Stimulated activated CD4-positive, alpha-beta T cell treated with anti-CD3 and anti-CD28 coated beads, Interleukin-4, amount 100 ng/mL, for 1 hour (primary cell): ENCODE results near the gene DCAF8L2.
"Not testable (repeated sequence)": the region's sequence is repeated elsewhere in the genome, so short reads cannot be mapped to it uniquely, and the experiment has no call there.

Experiments used
- DNase-seq: peaks from one replicate; pipeline ENCODE4 v3.0.0-alpha.2; 2020

DCAF8L2 gene

DNA sequence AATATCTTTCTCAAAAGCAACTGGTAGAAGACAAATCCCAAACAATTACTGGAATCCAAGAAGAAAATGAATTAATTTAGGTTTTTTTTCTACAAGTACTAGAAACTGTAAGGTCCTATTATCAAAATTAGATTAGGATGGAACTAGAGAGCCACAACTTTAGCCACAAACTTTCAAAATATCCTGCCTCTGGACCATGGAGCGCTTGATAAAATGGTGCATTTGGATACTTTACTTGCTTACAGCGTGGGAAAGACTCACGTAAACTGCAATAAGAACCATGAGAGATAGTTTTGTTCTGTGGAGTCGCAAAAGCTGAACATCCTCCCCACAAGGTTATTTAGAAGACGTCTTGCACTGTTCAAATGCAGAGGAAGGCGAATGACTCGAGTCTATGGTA is at the start of gene DCAF8L2:
DCAF8L2 (plus strand) TSS at position 301 of the 400 bp plus-strand sequence. CDS start 156,552 bp downstream, outside the sequence.
- no peak for DNase-seq

DNA sequence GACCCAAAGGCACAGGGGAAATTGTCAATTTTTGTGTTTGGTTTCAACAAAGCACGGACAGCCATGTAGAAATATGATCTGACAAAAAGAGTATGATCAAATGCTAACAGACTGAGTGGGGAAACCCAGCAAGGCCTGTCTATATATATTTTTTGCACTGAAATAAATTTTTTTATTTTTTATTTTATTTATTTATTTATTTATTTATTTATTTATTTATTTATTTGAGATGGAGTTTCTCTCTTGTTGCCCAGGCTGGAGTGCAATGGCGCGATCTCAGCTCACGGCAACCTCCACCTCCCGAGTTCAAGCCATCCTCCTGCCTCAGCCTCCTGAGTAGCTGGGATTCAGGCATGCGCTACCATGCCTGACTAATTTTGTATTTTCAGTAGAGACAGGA is 49.0 kb upstream of the DCAF8L2 start:
- not testable (repeated sequence) for DNase-seq

DNA sequence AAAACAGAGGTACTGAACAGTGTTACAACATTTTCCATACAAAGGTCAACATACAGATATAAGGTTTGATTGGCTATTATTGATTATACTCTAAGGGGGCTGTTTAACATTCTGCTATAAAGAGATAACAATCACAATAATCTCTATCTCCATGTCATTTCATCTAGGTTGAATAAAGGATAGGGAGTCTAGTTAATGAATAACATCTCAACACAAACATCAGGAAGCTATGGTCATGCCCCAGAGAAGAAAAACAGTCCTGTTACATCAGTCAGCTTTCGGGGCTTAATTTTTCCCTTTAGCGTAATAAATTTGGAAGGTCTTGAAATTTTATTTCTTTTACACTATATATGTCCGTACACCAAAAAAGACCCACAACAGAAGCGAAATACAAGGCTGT is 41.5 kb upstream of the DCAF8L2 start:
- DNase-seq, result no peak

DNA sequence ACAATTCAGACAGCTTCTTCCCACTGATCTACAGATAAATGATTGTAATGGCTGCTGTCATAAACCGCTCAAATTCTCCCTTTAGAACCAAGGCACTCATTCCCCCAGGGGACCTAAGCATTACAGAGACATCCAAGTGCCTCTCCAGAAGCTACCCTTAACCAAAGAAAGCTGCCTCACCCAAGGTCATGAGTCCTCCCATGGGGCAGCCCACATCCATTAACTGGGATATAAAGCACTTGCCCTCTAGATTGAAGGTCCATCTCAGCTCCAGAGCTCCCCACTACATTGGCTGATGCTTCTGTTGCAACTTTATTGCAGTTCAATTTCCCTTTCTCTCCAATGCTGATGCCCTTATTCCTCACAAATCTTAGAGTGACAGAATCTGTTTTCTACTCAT is 40.5 kb upstream of the DCAF8L2 start:
- no peak for DNase-seq

DNA sequence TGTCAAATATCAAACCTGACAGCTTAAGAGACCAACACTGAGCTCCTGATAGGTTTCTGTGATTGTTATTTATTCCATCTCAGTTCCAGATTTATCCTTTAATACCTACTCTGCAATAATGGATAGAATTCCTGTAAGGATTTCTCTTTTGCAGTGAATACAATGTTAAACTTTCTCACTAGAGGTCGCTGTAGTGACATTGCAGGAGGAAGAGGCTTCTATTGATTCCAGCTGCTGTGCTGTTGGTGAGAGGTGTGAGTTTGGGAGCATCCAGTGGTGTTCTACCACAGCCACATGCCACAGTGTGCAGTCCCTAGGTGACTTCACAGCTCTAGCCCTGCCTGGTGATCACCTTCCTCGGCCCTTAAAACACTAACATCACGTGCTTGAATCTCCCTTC is 34.6 kb upstream of the DCAF8L2 start:
- no peak for DNase-seq

DNA sequence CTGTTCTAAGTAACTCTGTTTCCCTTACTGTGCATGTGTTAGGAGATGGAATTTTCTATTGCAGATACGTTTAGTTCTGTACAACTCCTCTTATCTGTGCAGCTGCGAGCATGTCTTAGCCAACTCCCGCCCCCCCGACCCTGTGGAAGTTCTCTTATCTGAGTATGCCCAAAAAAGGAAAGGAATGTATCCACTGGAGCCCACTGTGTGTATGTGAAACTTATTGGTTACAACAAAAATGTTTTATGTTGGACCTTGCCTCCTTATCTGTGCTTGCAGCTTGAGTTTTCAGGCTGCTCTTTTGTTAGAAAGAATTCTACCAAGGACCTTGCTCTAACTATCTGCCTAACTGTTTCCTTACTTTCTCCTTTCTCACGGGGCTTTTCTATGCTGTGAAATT is 24.2 kb upstream of the DCAF8L2 start:
- DNase-seq, result no peak

DNA sequence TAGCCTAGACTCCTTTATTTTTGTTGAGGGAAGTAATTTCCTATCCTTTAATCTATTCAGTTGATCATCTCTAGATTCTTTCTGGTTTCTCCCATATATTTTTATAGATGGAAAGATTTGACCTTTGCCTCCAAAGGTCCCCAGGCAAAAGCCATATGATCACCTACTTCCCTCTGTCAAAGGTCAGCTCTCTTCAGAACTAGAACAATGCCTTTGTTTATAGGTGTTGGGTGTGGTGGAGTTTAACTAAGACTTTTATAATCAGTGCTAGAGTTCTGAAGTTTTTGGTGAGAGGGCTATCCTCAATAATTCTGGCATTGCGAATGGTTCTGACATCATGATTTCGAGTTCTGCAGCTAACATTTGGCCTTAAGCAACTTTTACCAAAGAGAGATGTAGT is 19.0 kb upstream of the DCAF8L2 start:
- DNase-seq, result no peak

DNA sequence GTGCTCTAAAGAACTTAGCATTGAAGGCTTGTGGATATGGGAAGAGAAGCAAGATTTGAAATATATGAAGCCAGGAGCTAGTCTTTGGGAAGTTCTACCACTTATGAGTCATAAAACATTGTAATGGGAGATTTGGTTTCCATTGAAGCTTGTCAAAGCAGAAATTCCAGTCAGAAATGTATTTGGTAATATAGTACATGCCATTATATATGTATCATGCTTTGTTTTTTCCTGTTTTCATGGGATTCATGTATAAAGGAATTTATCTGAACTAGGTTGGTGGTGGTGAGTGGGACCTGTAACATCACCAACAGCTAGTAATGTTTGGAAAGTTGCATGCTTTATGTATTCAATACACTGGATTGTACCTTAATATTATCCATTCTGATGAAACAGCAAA is 14.6 kb upstream of the DCAF8L2 start:
- DNase-seq, result no peak

DNA sequence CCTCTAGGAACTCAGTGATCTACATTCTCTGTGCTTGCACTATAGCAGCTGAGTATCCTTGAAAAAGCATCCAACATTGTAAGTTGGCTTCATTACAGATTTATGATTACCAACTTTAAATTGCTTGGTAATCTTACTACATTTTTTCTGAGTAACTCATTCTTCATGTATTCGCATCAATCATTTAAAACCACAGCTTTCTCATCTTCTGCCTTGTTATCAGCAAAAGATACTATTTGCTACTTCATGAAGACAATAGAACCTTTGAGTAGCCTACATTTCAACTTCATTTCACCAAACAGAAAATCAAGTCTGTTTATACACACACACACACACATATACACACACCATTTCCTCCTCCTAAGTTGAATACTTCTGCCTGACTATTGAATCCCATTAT is 6.2 kb upstream of the DCAF8L2 start:
- no peak for DNase-seq

DNA sequence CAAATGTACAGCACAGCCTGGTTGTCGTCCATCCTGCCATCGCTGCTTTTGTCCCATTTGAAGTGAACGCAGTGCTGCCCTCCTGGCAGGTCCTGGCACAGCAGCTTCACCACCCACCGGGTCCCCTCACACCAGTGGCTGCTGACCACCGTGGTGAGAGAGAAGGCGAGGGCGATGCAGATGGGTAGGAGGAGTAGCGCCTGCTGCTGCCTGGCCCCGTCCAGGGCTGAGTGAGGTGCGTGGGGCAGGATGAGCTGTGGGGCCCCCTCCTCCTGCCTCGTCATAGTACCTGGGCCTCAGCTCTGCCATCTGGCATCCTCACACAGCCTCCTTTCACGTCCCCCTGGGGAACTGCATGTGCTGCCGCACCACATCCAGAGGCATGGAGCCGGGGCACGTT is 1.8 kb downstream of the DCAF8L2 start:
- no peak for DNase-seq

DNA sequence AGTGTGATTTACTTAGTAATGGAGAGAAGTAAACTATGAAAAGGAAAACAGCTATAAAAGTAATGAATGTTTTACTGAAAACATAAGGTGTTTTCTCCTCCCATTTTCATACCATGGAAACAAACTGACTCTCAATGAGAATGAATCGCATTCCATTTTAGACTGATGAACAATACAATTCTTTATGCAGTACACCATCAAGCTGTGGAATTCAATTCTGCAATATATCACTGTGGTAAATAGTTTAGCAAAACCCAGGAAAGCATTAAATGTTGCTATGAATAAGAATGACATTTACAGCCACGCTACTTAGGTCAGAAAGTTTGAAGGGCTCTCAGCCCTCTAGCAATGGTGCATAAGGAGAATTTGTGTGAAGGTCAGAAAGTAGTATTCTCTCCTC is 7.4 kb downstream of the DCAF8L2 start:
- DNase-seq, result no peak

DNA sequence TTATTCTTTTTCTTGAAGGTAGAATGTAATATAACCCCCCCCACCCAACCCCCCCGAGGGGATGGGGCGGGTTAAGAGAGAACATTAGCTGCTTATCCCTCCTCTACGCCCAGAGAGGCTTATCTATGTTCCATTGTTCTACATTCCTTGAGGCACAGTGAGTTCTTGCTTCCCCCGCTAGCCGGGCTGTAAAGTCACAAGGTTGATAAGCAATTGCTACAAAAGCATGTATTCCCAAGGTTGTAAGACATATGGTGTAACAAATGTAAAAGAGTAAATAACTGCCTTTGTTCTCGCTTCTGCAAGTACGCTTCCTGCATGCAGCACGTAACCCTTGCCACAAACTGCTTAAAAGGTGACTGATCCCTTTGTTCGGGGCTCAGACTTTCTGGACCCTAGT is 8.2 kb downstream of the DCAF8L2 start:
- DNase-seq, result no peak

DNA sequence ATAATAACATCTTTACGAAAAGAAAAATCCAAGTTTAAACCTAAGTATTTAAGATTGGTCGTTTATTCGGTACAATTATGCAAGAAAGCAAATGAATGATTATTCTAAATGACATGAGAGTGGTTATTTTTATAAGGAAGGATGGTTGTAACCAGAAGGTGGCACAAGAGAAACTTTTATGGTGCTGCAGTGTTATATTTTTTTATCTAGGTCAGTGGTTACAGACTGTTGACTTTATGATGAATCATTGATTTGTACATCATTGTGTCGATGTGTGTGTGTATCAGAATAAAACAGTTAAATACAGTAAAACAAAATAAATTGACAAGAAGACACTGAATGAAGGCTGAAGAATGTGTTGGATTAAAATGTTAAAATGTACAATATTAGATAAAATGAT is 9.8 kb downstream of the DCAF8L2 start:
- no peak for DNase-seq

DNA sequence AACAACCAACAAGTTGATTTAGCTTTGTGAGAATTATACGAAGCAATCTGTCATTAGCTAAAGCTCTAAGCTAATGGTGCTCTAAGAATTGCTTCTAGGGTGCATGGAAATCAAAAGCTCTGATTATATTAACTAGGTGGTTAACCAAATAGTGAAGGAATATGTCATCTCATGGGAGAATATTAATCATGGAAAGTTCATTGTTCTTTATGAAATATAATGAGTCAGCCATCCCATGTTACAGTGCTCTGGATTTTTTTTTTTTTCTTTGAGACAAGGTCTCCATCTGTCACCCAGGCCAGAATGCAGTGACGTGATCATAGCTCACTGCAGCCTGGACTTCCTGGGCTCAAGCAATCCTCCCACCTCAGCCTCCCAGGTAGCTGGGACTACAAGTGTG is 10.5 kb downstream of the DCAF8L2 start:
- no peak for DNase-seq

DNA sequence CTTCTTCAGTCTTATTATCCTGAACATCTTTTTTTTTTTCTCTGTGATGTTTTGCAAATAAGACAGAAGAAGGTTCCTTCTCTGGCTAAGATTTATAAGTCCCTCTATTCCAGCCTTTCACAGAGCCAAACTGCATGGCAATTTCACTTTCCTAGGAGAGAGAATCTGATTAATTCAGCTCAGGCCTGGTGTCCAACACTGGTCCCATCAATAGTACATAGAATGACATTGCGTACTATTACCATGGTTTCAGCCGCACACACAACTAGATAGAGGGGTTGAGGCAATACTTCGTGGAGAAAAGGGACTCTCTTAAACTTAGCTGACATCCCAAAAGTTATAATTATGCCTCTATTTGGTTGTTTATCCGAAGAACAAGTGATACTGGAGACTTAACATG is 18.5 kb downstream of the DCAF8L2 start:
- DNase-seq, result no peak

DNA sequence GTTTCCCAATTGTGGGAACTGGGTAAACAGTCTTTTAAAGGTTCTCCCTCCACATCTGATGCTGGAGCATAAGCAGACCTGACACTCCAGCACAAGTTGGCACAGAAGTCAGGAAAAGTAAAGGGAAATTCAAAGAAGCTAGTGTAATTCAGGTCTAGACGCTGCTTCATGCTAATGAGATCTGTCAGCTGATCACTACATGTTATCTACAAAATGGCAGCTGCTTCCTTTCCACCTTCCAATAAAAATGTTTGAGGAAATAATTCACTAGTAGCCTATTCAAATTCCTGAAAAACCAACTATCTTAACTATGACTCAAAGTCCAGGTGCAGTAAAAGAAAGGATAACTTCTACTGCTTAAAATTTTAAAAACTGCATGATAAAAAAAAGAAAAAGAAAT is 29.3 kb downstream of the DCAF8L2 start:
- DNase-seq, result no peak

DNA sequence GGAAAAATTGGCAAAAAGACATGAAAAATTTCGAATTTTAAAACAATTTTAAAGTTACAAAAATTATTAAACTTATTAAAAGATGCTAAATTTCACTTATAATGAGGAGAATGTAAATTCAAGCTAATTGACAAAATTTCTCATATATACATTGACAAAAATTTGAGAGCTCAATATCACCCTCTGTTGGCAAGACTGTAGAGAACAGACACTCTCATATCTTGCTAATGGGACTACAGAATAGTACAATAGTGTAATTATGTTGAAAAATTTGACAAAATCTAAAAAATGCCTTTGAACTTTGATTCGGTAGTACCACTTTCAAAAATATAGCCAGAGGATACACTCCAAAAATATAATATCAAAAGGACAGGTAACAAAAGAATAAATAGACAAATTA is 29.8 kb downstream of the DCAF8L2 start:
- DNase-seq, result no peak

DNA sequence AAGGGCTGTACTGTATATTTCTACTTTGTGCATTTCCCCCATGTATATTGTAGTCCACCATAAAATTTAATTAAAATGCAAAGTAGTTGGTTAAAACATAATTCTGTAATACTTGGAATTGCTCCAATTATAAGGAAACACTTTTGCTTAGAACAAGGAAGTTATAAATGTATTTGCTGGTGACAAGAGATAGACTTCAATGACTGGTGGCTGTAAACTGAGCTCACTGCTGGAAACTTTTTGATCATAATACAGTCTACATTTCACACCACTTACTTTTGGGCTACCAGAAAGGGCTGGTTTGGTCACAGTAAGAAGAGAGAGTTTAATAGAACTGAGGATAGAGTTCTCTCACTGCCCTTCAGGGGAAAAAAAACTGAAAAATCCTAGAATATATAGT is 32.7 kb downstream of the DCAF8L2 start:
- no peak for DNase-seq

DNA sequence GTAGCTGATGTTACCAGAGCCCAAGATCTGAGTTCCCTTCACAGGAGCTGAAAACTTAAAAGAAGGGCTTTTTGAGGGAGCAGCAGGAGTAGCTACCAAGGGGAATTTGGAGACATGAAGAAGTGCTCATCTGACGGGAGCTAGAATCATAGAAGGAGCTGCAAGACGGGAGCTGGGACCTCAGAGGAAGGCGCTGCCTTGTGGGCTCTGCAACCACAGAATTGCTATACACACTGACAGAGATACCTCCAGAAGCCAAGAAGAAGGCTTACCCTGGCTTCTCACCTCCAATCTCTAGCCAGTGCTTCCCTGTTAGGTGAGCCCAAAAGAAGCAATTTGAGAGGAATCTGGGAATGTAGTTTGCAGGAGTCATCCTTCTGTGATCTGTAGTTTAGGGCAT is 35.9 kb downstream of the DCAF8L2 start:
- no peak for DNase-seq

DNA sequence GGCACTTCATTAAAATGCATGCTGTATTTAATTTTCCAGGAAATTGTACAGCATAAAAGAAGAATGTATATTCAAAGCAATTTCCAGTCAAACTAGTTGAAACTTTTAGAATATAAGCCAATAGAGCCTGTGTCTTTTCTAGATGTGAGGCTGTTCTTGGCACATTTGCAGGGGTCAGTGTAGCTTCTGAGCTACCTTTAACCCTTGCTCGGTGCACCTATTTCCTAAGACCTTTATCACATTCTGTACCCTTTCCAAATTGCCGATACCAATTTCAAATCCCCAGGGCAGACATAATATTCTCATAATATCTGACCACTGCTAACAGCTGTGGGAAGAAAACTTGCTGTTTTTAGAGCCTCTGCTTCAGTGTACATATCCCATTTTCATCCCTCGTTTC is 43.2 kb downstream of the DCAF8L2 start:
- DNase-seq, result no peak

DNA sequence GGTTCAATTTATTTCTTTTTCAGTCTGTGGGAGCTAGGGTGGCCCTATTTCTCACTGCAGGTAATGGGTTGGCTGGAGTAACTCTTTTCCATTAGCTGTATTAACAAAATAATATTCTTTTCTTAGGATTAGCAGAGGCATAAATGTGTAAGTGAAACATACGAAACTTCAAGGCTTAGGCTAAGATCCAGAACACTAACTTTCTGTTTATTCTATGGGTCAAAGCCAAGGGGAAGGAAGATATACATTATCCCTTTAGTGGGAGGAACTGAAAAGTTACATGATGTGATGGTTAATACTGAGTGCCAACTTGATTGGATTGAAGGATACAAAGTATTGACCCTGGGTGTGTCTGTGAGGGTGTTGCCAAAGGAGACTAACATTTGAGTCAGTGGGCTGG is 66.4 kb downstream of the DCAF8L2 start:
- no peak for DNase-seq

DNA sequence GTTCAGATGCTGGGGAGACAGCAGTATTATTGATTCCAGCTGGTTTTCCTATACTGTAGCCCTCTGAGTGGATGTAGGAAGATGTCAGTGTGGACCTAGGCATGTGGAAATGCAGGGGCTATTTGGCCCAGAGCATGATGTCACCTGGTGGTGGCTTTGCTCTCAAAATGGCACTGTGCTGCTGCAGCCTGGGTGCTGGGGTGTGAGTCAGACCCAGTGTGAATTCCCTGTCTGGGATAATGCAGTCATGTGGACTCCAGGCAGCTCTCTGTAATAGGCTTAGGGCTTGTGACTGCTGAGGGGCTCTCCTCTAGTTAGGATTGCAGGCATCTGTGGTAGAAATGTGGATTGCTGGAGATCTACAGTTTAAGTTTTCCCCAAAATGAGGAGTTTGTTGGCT is 70.7 kb downstream of the DCAF8L2 start:
- DNase-seq, result no peak

DNA sequence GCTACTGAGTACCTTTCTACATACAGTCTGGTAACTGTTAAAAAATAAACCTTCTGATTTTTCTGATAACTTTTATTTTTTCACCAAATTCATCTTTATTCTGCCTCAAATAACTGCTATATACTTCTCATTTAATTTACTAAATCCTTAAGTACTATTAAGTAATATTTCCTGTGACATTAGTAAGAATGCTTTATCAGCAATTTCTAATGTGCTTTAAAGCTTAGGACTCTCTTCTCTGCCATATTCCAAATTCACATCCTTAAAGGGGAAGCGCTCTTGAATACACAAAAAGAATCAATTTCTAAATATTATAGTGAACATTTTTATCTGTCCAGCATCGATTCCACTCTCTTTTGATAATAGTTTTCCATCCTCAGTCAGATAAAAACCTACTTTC is 81.1 kb downstream of the DCAF8L2 start:
- no peak for DNase-seq

DNA sequence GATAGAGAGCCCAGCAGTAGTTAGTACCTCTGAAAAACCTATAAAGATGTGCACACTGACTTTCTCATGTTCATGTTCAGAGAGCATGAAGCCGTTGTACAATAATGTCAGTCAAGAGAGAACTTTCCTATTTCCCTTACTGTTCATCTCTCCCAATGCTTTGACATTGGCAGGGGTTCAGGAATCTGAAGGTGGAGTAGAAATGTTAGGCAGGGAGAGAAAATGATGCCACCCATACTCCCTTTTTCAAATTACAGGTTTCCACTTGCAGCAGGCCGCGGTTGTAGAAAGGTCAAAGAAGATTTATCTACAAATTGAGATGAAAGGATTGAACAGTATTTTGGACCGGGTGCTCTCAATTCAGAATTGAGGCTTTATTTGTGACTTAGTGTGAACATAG is 84.3 kb downstream of the DCAF8L2 start:
- no peak for DNase-seq

DNA sequence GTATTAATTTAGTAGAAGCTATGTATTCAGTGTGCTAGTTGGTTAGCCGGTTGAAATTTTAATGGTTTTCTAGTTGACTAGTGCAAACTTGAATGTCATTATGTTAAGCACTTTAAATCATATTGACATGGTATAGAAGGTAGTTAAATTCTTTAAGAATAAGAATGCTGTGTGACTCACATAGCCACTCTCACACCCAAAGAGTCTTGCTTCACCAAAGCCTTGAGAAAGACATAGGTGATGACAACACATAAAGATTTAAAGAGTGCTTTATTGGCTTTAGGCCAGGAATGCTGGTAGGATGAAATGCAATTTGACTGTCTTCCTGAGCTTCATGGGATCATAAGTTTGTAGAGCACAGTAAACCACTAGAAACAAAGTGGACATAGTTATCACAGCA is 85.3 kb downstream of the DCAF8L2 start:
- DNase-seq, result no peak

DNA sequence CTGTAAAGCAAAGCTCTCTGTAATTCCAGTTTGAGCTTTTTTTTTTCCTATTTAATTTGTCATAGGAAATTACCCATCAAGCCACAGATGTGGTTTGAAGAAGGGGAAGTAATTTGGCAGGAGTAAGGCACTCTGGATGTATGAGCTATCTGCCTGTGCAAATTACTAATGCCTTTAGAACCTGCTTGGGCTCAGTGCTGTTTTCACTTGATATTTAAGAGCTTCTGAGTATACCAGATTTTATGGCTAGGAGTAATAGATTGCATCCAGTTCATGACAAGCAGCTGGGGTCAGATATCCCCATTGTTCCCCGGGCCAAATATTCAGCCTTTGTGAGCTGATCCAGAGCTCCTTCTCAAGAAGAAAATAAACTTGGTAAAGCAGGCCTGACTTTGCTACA is 89.1 kb downstream of the DCAF8L2 start:
- DNase-seq, result no peak
